ENCODE measurements around the gene GOLGA2. TPM values are rescaled to one million over a fixed set of nuclear protein-coding genes. Genes with fewer than 3 reads are reported as not detected.

Gene GOLGA2
- total RNA-seq, 6 donors from 2014 or later, result 78.4 to 138 (median 93.8) TPM

GRCh38 chr9:128244837-128245231, 31.0 kb downstream of the GOLGA2 start:
- TF ChIP-seq POLR2AphosphoS5 (IDR thresholded peaks at IDR 0.05) (peak in 1 of 2 donors; percentile 62), CTCF (IDR thresholded peaks at IDR 0.05) (no peak), EP300 (IDR thresholded peaks at IDR 0.05) (no peak), POLR2A (IDR thresholded peaks at IDR 0.05) (no peak)
- ATAC-seq (ENCODE audit: low FRiP score in 2 of 2) (peak; percentile 68 to 87), DNase-seq (peak; percentile 65 to 86)
- Histone ChIP-seq H3K4me3 (peak overlapping the region in 3 of 4 donors; percentile 25 to 40 (median 36)), H3K9me3 (no peaks in the 10 kb centered on the region), H3K36me3 (no peaks in the 10 kb centered on the region), H3K27ac (peak overlapping the region in 3 of 4 donors; percentile 12 to 82 (median 70)), H3K4me1 (peaks cover 15 to 32% (median 20%) of the 10 kb centered on the region in 4 donors), H3K27me3 (no peaks in the 10 kb centered on the region)
- WGBS, 2 donors, result 9% methylated on average over 17 of the region's 18 CpGs; no CpG with 5 or more reads in 1 of the 2 donors

- WGBS, 2 donors, result 49 to 54% methylated on average over 5 to 13 of the region's 13 CpGs
- peak overlapping the region in 3 of 4 donors; percentile 12 to 82 (median 70) for H3K27ac ChIP-seq
- no peaks in the 10 kb centered on the region for H3K9me3 ChIP-seq
- TF ChIP-seq EP300 (IDR thresholded peaks at IDR 0.05) (no peak), POLR2A (IDR thresholded peaks at IDR 0.05) (no peak), POLR2AphosphoS5 (IDR thresholded peaks at IDR 0.05) (no peak), CTCF (IDR thresholded peaks at IDR 0.05) (no peak)
- ATAC-seq (ENCODE audit: low FRiP score in 2 of 2), result peak in 1 of 2 donors; percentile 30
- H3K36me3 ChIP-seq, result no peaks in the 10 kb centered on the region
- H3K27me3 ChIP-seq, result no peaks in the 10 kb centered on the region
- H3K4me3 ChIP-seq, result peak overlapping the region in 3 of 4 donors; percentile 25 to 40 (median 36)
- peaks cover 15 to 31% (median 20%) of the 10 kb centered on the region in 4 donors for H3K4me1 ChIP-seq
- DNase-seq, result peak in 1 of 2 donors; percentile 65
Measured at GRCh38 chr9:128244091-128244836, 31.5 kb downstream of the GOLGA2 start.

GRCh38 chr9:128243215-128244018, 32.4 kb downstream of the GOLGA2 start:
- Histone ChIP-seq H3K27ac (peak overlapping the region in 3 of 4 donors; percentile 1 to 82 (median 50)), H3K9me3 (no peaks in the 10 kb centered on the region), H3K4me3 (no peak overlapping the region), H3K36me3 (no peaks in the 10 kb centered on the region), H3K4me1 (peaks cover 15 to 31% (median 20%) of the 10 kb centered on the region in 4 donors), H3K27me3 (no peaks in the 10 kb centered on the region)
- ATAC-seq (ENCODE audit: low FRiP score in 2 of 2), result peak in 1 of 2 donors; percentile 60
- WGBS, 2 donors, result 54 to 73% methylated on average over 7 to 13 of the region's 13 CpGs
- DNase-seq, result peak in 1 of 2 donors; percentile 77
- TF ChIP-seq POLR2A (IDR thresholded peaks at IDR 0.05) (no peak), POLR2AphosphoS5 (IDR thresholded peaks at IDR 0.05) (no peak), EP300 (IDR thresholded peaks at IDR 0.05) (no peak), CTCF (IDR thresholded peaks at IDR 0.05) (no peak)

GRCh38 chr9:128242828-128243214, 33.0 kb downstream of the GOLGA2 start:
- H3K27me3 ChIP-seq, result no peaks in the 10 kb centered on the region
- peak in 1 of 2 donors; percentile 72 for ATAC-seq (ENCODE audit: low FRiP score in 2 of 2)

GRCh38 chr9:128242124-128242523, 33.7 kb downstream of the GOLGA2 start:
- Histone ChIP-seq H3K27me3 (no peaks in the 10 kb centered on the region), H3K4me3 (no peak overlapping the region), H3K9me3 (no peaks in the 10 kb centered on the region), H3K27ac (peak overlapping the region in 2 of 4 donors; percentile 23 to 82), H3K36me3 (no peaks in the 10 kb centered on the region), H3K4me1 (peaks cover 15 to 31% (median 20%) of the 10 kb centered on the region in 4 donors)
- no peak for ATAC-seq (ENCODE audit: low FRiP score in 2 of 2)
- TF ChIP-seq CTCF (IDR thresholded peaks at IDR 0.05) (no peak), POLR2A (IDR thresholded peaks at IDR 0.05) (no peak), EP300 (IDR thresholded peaks at IDR 0.05) (no peak), POLR2AphosphoS5 (IDR thresholded peaks at IDR 0.05) (no peak)
- WGBS, 2 donors, result 88 to 90% methylated on average over 4 of the region's 4 CpGs
- no peak for DNase-seq

More at GRCh38 chr9:128242828-128243214, 33.0 kb downstream of the GOLGA2 start:
- Histone ChIP-seq H3K27ac (peak overlapping the region in 3 of 4 donors; percentile 1 to 82 (median 50)), H3K9me3 (no peaks in the 10 kb centered on the region), H3K4me1 (peaks cover 15 to 31% (median 20%) of the 10 kb centered on the region in 4 donors), H3K4me3 (no peak overlapping the region), H3K36me3 (no peaks in the 10 kb centered on the region)
- DNase-seq, result peak in 1 of 2 donors; percentile 68
- WGBS, 2 donors, result 50% methylated on average over 4 of the region's 7 CpGs; no CpG with 5 or more reads in 1 of the 2 donors
- TF ChIP-seq POLR2AphosphoS5 (IDR thresholded peaks at IDR 0.05) (no peak), EP300 (IDR thresholded peaks at IDR 0.05) (no peak)

Measured in upper lobe of left lung (tissue), 6 donors.